Bronchial smooth muscle cell (primary cell): Measurements from ENCODE around the gene TMEM130. TPM values are rescaled to one million over a fixed set of nuclear protein-coding genes. Genes with fewer than 3 reads are reported as not detected.

Experiments
- total RNA-seq: library from RNA; depleted of rRNA; stranded (reverse); fragments of >200 nt; gene quantifications from 2 replicates; pipeline ENCODE4 v1.2.1, GENCODE V29; 2014

Gene TMEM130
- total RNA-seq: 0.69 and 1.3 TPM in 2 replicates

DNA sequence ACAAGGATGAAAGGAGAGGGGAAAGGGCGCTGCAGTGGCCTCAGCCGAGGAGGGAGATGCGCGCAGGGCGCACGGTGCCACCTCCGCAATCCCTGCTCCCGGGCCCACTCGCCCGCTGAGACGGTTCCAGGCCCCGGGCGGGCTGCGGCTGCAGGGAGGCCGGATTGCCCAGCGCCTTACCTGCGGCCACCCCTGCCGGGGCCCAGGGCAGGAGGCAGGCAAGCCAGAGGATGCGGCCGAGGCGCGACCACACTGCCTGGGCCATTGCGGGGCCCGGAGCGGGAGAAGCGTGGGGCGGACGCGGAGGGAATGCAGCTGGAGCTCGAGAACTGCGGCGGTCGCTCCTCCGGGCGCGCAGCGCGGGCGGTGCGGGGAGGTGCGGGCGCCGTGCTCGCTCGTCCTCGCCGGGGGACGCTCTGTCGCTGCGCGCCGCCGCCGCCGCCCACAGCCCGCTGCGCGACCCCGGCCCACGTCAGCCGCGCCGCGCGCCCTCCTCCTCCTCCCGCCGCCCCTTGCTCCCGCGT is at the start of gene TMEM130:
Gene TMEM130, minus strand, starts transcription at position 418 of the 524 bp plus-strand sequence. Its CDS starts 153 bp downstream, at position 265.

GRCh38 chr7:98878365-98879197 is 8.8 kb upstream of the TMEM130 start, which contains the start of gene TRRAP:
Gene TRRAP (plus strand): TSS chr7:98878532. CDS start chr7:98881151, 2,619 bp downstream.

Other genes with a start within 250 kb of the TMEM130 start
- 12.3 and 14.1 TPM in 2 replicates for gene TRRAP, start 8.5 kb upstream of the TMEM130 start, total RNA-seq